Activated CD8-positive, alpha-beta T cell treated with anti-CD3 and anti-CD28 coated beads for 36 hours (primary cell): ENCODE measurements around the gene LPP. TPM values are rescaled to one million over a fixed set of nuclear protein-coding genes. Genes with fewer than 3 reads are reported as not detected.

ENCODE experiments used
- ATAC-seq: fragments of 200-7000 bp; cut with Tn5 transposase; one replicate; pipeline ENCODE4 v1.10.0; 2021; ENCODE audit warnings: mild to moderate bottlenecking, moderate library complexity
- CTCF ChIA-PET: fragments of 350-600 bp; sonication (Branson Sonifier 250); formaldehyde crosslinking; loops from one replicate; lab custom pipeline; 2021; ENCODE audit warnings: antibody characterized with exemption; lab: Charles Lee
- POLR2A ChIA-PET: fragments of 350-600 bp; sonication (Branson Sonifier 250); formaldehyde crosslinking; loops from one replicate; lab custom pipeline; 2021; ENCODE audit warnings: antibody characterized with exemption; lab: Charles Lee
- DNase-seq: peaks from one replicate; pipeline ENCODE4 v3.0.0-alpha.2; 2020
- H3K27ac Mint-ChIP-seq: one replicate; pipeline ENCODE4 v1.8.0; 2021; ENCODE audit warnings: mild to moderate bottlenecking, mixed read lengths
- H3K27me3 Mint-ChIP-seq: one replicate; pipeline ENCODE4 v1.8.0; 2021; ENCODE audit warnings: mixed read lengths
- H3K36me3 Mint-ChIP-seq: one replicate; pipeline ENCODE4 v1.8.0; 2021; ENCODE audit warnings: low read depth, mixed read lengths
- H3K4me1 Mint-ChIP-seq: one replicate; pipeline ENCODE4 v1.8.0; 2021; ENCODE audit warnings: low read depth, mixed read lengths
- H3K4me3 Mint-ChIP-seq: one replicate; pipeline ENCODE4 v1.8.0; 2021; ENCODE audit warnings: mild to moderate bottlenecking, moderate library complexity, mixed read lengths
- H3K9me3 Mint-ChIP-seq: one replicate; pipeline ENCODE4 v1.8.0; 2021; ENCODE audit warnings: mixed read lengths
- intact Hi-C: fragments of 100-400 bp; cut with micrococcal nuclease; formaldehyde crosslinking; loops from one replicate; pipeline ENCODE4 v1.10.0; 2022
- total RNA-seq, 2 experiments: library from RNA; stranded (reverse); gene quantifications; one replicate each; pipeline ENCODE4 v1.2.3, GENCODE V29; 2021
- TF ChIP-seq, protein P1 (sequence below): fragments of 200-600 bp; IDR thresholded peaks from one replicate; pipeline ENCODE4 v1.8.0; 2022; ENCODE audit warnings: antibody characterized with exemption, mild to moderate bottlenecking

Gene LPP
- total RNA-seq, 2 experiments from 2014 or later = 16.4 to 22.6 TPM

GRCh38 chr3:188662214-188662613 is 508.3 kb downstream of the LPP start:
- TF ChIP-seq, protein P1, sequence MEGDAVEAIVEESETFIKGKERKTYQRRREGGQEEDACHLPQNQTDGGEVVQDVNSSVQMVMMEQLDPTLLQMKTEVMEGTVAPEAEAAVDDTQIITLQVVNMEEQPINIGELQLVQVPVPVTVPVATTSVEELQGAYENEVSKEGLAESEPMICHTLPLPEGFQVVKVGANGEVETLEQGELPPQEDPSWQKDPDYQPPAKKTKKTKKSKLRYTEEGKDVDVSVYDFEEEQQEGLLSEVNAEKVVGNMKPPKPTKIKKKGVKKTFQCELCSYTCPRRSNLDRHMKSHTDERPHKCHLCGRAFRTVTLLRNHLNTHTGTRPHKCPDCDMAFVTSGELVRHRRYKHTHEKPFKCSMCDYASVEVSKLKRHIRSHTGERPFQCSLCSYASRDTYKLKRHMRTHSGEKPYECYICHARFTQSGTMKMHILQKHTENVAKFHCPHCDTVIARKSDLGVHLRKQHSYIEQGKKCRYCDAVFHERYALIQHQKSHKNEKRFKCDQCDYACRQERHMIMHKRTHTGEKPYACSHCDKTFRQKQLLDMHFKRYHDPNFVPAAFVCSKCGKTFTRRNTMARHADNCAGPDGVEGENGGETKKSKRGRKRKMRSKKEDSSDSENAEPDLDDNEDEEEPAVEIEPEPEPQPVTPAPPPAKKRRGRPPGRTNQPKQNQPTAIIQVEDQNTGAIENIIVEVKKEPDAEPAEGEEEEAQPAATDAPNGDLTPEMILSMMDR = no peak

GRCh38 chr3:188662795-188663194 is 508.8 kb downstream of the LPP start:
- Mint-ChIP-seq H3K9me3 (no peaks in the 10 kb centered on the region), H3K4me1 (peaks cover 5% of the 10 kb centered on the region), H3K27me3 (no peaks in the 10 kb centered on the region), H3K4me3 (no peak overlapping the region), H3K36me3 (no peaks in the 10 kb centered on the region), H3K27ac (no peak overlapping the region)
- no peak for DNase-seq
- POLR2A ChIA-PET = no interaction called here
- TF ChIP-seq, protein P1 = no peak
- CTCF ChIA-PET = no interaction called here
- intact Hi-C loops = no loop called here
- ATAC-seq = no peak

More at GRCh38 chr3:188662214-188662613, 508.3 kb downstream of the LPP start:
- intact Hi-C loops = no loop called here
- ChIA-PET POLR2A (no interaction called here), CTCF (interaction anchor here (1.2 kb wide), 1 partner anchor 10 kb away, joined by 3 read pairs; no protein-coding TSS in a partner anchor)
- no peak for DNase-seq
- Mint-ChIP-seq H3K27me3 (no peaks in the 10 kb centered on the region), H3K4me3 (no peak overlapping the region), H3K27ac (no peak overlapping the region), H3K4me1 (no peaks in the 10 kb centered on the region), H3K36me3 (no peaks in the 10 kb centered on the region), H3K9me3 (no peaks in the 10 kb centered on the region)
- no peak for ATAC-seq

- Mint-ChIP-seq H3K4me3 (no peak overlapping the region), H3K36me3 (no peaks in the 10 kb centered on the region), H3K4me1 (peaks cover 7% of the 10 kb centered on the region), H3K9me3 (peaks cover under 1% of the 10 kb centered on the region), H3K27me3 (no peaks in the 10 kb centered on the region), H3K27ac (no peak overlapping the region)
- ChIA-PET POLR2A (no interaction called here), CTCF (interaction anchor here (0.9 to 1.2 kb wide), 2 partner anchors 58 to 924 kb away, joined by 3 to 4 read pairs; no protein-coding TSS in a partner anchor)
- TF ChIP-seq, protein P1 = no peak
- ATAC-seq (no peak), DNase-seq (no peak)
- intact Hi-C loops = no loop called here
Measured at GRCh38 chr3:188663839-188664238, 509.9 kb downstream of the LPP start.

DNA sequence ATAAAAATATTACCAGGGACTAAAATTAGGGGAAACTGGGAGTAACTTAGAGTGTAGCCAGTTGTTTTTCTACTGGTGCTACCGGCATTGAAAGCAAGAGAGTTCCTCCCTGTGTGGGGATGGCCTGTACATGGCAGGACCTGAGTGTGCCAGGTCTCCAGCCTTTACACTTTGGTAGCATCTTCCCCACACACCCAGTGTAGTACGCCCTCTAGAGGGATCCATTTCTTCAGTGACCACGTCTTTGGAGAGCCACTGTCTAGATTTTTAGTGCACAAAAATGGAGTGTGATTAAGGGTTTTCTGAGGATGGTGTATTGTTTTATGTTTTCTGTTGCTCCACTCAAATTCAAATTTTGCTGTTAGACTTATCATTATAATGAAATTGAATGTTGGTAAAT is 510.8 kb downstream of the LPP start:
- H3K9me3 Mint-ChIP-seq = peaks cover 3% of the 10 kb centered on the region
- ATAC-seq = peak; percentile 62
- DNase-seq = peak; percentile 29
- ChIA-PET CTCF (interaction anchor here (1.2 kb wide), 1 partner anchor 57 kb away, joined by 3 read pairs; no protein-coding TSS in a partner anchor), POLR2A (no interaction called here)
- H3K27me3 Mint-ChIP-seq = no peaks in the 10 kb centered on the region
- H3K36me3 Mint-ChIP-seq = no peaks in the 10 kb centered on the region
- TF ChIP-seq, protein P1 = peak; percentile 42
- H3K4me3 Mint-ChIP-seq = no peak overlapping the region
- peaks cover 7% of the 10 kb centered on the region for H3K4me1 Mint-ChIP-seq
- intact Hi-C loops = no loop called here
- H3K27ac Mint-ChIP-seq = no peak overlapping the region

GRCh38 chr3:188667926-188668325 is 514.0 kb downstream of the LPP start:
- H3K4me3 Mint-ChIP-seq = no peak overlapping the region
- TF ChIP-seq, protein P1 = no peak
- POLR2A ChIA-PET = interaction anchor here (0.8 kb wide), 1 partner anchor 491 kb away, joined by 3 read pairs; no protein-coding TSS in a partner anchor
- peaks cover 15% of the 10 kb centered on the region for H3K4me1 Mint-ChIP-seq
- CTCF ChIA-PET = interaction anchor here (0.6 to 1.1 kb wide), 4 partner anchors 8 to 722 kb away, joined by 3 read pairs; no protein-coding TSS in a partner anchor
- no peak for ATAC-seq
- intact Hi-C loops = no loop called here
- no peak overlapping the region for H3K27ac Mint-ChIP-seq
- DNase-seq = no peak
- H3K36me3 Mint-ChIP-seq = no peaks in the 10 kb centered on the region
- no peaks in the 10 kb centered on the region for H3K27me3 Mint-ChIP-seq
- H3K9me3 Mint-ChIP-seq = peaks cover 3% of the 10 kb centered on the region
